Activated naive CD4-positive, alpha-beta T cell treated with anti-CD3 and anti-CD28 coated beads, Interleukin-2, amount 50 U/mL, for 24 hours (primary cell): ENCODE results near the gene CFAP77.
A peak's percentile ranks its signal among the peaks of the same experiment; 100 is the strongest.

Experiments
- H3K27ac Mint-ChIP-seq: one replicate; pipeline ENCODE4 v1.8.0; 2021; ENCODE audit warnings: mild to moderate bottlenecking, mixed read lengths
- H3K27me3 Mint-ChIP-seq: one replicate; pipeline ENCODE4 v1.8.0; 2021; ENCODE audit warnings: mixed read lengths
- H3K36me3 Mint-ChIP-seq: one replicate; pipeline ENCODE4 v1.8.0; 2021; ENCODE audit warnings: mixed read lengths
- H3K4me1 Mint-ChIP-seq: one replicate; pipeline ENCODE4 v1.8.0; 2021; ENCODE audit warnings: mixed read lengths
- H3K4me3 Mint-ChIP-seq: one replicate; pipeline ENCODE4 v1.8.0; 2021; ENCODE audit warnings: mild to moderate bottlenecking, mixed read lengths
- H3K9me3 Mint-ChIP-seq: one replicate; pipeline ENCODE4 v1.8.0; 2021; ENCODE audit warnings: mixed read lengths

CFAP77 gene

GRCh38 chr9:132391449-132391848 lies 18.6 kb upstream of the CFAP77 start:
- no peaks in the 10 kb centered on the region for H3K9me3 Mint-ChIP-seq
- H3K4me1 Mint-ChIP-seq = no peaks in the 10 kb centered on the region
- H3K36me3 Mint-ChIP-seq = peaks cover 3% of the 10 kb centered on the region
- H3K27me3 Mint-ChIP-seq = no peaks in the 10 kb centered on the region
- no peak overlapping the region for H3K27ac Mint-ChIP-seq
- H3K4me3 Mint-ChIP-seq = no peak overlapping the region

GRCh38 chr9:132395560-132395959 lies 14.5 kb upstream of the CFAP77 start:
- no peak overlapping the region for H3K27ac Mint-ChIP-seq
- H3K9me3 Mint-ChIP-seq = no peaks in the 10 kb centered on the region
- H3K4me3 Mint-ChIP-seq = no peak overlapping the region
- H3K27me3 Mint-ChIP-seq = no peaks in the 10 kb centered on the region
- peaks cover 5% of the 10 kb centered on the region for H3K36me3 Mint-ChIP-seq
- no peaks in the 10 kb centered on the region for H3K4me1 Mint-ChIP-seq

- Mint-ChIP-seq H3K27ac (no peak overlapping the region), H3K27me3 (no peaks in the 10 kb centered on the region), H3K9me3 (no peaks in the 10 kb centered on the region), H3K36me3 (peaks cover 31% of the 10 kb centered on the region), H3K4me3 (no peak overlapping the region), H3K4me1 (peaks cover 46% of the 10 kb centered on the region)
These were observed 8.2 kb upstream of the CFAP77 start for GRCh38 chr9:132401824-132402223.

- H3K9me3 Mint-ChIP-seq = no peaks in the 10 kb centered on the region
- H3K27ac Mint-ChIP-seq = peak overlapping the region; percentile 93
- peaks cover 26% of the 10 kb centered on the region for H3K36me3 Mint-ChIP-seq
- H3K4me3 Mint-ChIP-seq = peak overlapping the region; percentile 88
- H3K4me1 Mint-ChIP-seq = peaks cover 54% of the 10 kb centered on the region
- no peaks in the 10 kb centered on the region for H3K27me3 Mint-ChIP-seq
These were observed 5.7 kb upstream of the CFAP77 start for GRCh38 chr9:132404228-132404881.

GRCh38 chr9:132406554-132407122 lies 3.4 kb upstream of the CFAP77 start, which contains the start of gene TTF1:
Gene TTF1 (minus strand): TSS chr9:132406840. CDS start chr9:132402821, 4,019 bp downstream.
- Mint-ChIP-seq H3K27me3 (peaks cover 5% of the 10 kb centered on the region), H3K4me3 (peak within 1 kb of the TSS; percentile 88), H3K27ac (peak within 1 kb of the TSS; percentile 93), H3K36me3 (peaks cover 22% of the 10 kb centered on the region), H3K4me1 (peaks cover 61% of the 10 kb centered on the region), H3K9me3 (no peaks in the 10 kb centered on the region)

GRCh38 chr9:132407196-132407595 lies 2.8 kb upstream of the CFAP77 start:
- peak overlapping the region; percentile 88 for H3K4me3 Mint-ChIP-seq
- H3K4me1 Mint-ChIP-seq = peaks cover 60% of the 10 kb centered on the region
- no peaks in the 10 kb centered on the region for H3K9me3 Mint-ChIP-seq
- H3K36me3 Mint-ChIP-seq = peaks cover 16% of the 10 kb centered on the region
- peaks cover 9% of the 10 kb centered on the region for H3K27me3 Mint-ChIP-seq
- H3K27ac Mint-ChIP-seq = peak overlapping the region; percentile 93

- H3K27me3 Mint-ChIP-seq = peaks cover 15% of the 10 kb centered on the region
- H3K27ac Mint-ChIP-seq = peak overlapping the region; percentile 19
- peaks cover 57% of the 10 kb centered on the region for H3K4me1 Mint-ChIP-seq
- H3K9me3 Mint-ChIP-seq = no peaks in the 10 kb centered on the region
- H3K4me3 Mint-ChIP-seq = no peak overlapping the region
- peaks cover 11% of the 10 kb centered on the region for H3K36me3 Mint-ChIP-seq
These were observed 1.5 kb upstream of the CFAP77 start for GRCh38 chr9:132408521-132408920.

- H3K9me3 Mint-ChIP-seq = no peaks in the 10 kb centered on the region
- H3K27me3 Mint-ChIP-seq = peaks cover 31% of the 10 kb centered on the region
- peak overlapping the region; percentile 76 for H3K4me3 Mint-ChIP-seq
- H3K27ac Mint-ChIP-seq = no peak overlapping the region
- peaks cover 3% of the 10 kb centered on the region for H3K36me3 Mint-ChIP-seq
- H3K4me1 Mint-ChIP-seq = peaks cover 38% of the 10 kb centered on the region
These were observed 631 bp downstream of the CFAP77 start for GRCh38 chr9:132410642-132411041.

GRCh38 chr9:132411091-132411508 lies 1.1 kb downstream of the CFAP77 start:
- Mint-ChIP-seq H3K27ac (no peak overlapping the region), H3K36me3 (peaks cover 3% of the 10 kb centered on the region), H3K9me3 (no peaks in the 10 kb centered on the region), H3K4me1 (peaks cover 33% of the 10 kb centered on the region), H3K27me3 (peaks cover 31% of the 10 kb centered on the region), H3K4me3 (peak overlapping the region; percentile 76)

GRCh38 chr9:132412089-132412488 lies 2.1 kb downstream of the CFAP77 start:
- H3K27ac Mint-ChIP-seq = no peak overlapping the region
- no peaks in the 10 kb centered on the region for H3K36me3 Mint-ChIP-seq
- H3K27me3 Mint-ChIP-seq = peaks cover 31% of the 10 kb centered on the region
- H3K9me3 Mint-ChIP-seq = no peaks in the 10 kb centered on the region
- H3K4me3 Mint-ChIP-seq = peak overlapping the region; percentile 11
- peaks cover 28% of the 10 kb centered on the region for H3K4me1 Mint-ChIP-seq

- H3K27ac Mint-ChIP-seq = peak overlapping the region; percentile 41
- H3K4me3 Mint-ChIP-seq = no peak overlapping the region
- H3K9me3 Mint-ChIP-seq = no peaks in the 10 kb centered on the region
- peaks cover 43% of the 10 kb centered on the region for H3K27me3 Mint-ChIP-seq
- no peaks in the 10 kb centered on the region for H3K36me3 Mint-ChIP-seq
- H3K4me1 Mint-ChIP-seq = peaks cover 23% of the 10 kb centered on the region
These were observed 3.9 kb downstream of the CFAP77 start for GRCh38 chr9:132413926-132414325.

- Mint-ChIP-seq H3K4me3 (no peak overlapping the region), H3K36me3 (no peaks in the 10 kb centered on the region), H3K4me1 (peaks cover 23% of the 10 kb centered on the region), H3K27me3 (peaks cover 47% of the 10 kb centered on the region), H3K27ac (no peak overlapping the region), H3K9me3 (no peaks in the 10 kb centered on the region)
These were observed 4.7 kb downstream of the CFAP77 start for GRCh38 chr9:132414731-132415130.

GRCh38 chr9:132415181-132415580 lies 5.2 kb downstream of the CFAP77 start:
- H3K27me3 Mint-ChIP-seq = peaks cover 47% of the 10 kb centered on the region
- no peaks in the 10 kb centered on the region for H3K36me3 Mint-ChIP-seq
- H3K4me3 Mint-ChIP-seq = no peak overlapping the region
- H3K27ac Mint-ChIP-seq = no peak overlapping the region
- no peaks in the 10 kb centered on the region for H3K9me3 Mint-ChIP-seq
- peaks cover 23% of the 10 kb centered on the region for H3K4me1 Mint-ChIP-seq

- Mint-ChIP-seq H3K36me3 (no peaks in the 10 kb centered on the region), H3K4me3 (no peak overlapping the region), H3K27me3 (peaks cover 36% of the 10 kb centered on the region), H3K9me3 (no peaks in the 10 kb centered on the region), H3K27ac (no peak overlapping the region), H3K4me1 (no peaks in the 10 kb centered on the region)
These were observed 8.8 kb downstream of the CFAP77 start for GRCh38 chr9:132418726-132419363.

- Mint-ChIP-seq H3K4me3 (no peak overlapping the region), H3K4me1 (no peaks in the 10 kb centered on the region), H3K9me3 (no peaks in the 10 kb centered on the region), H3K27me3 (peaks cover 33% of the 10 kb centered on the region), H3K27ac (no peak overlapping the region), H3K36me3 (no peaks in the 10 kb centered on the region)
These were observed 12.6 kb downstream of the CFAP77 start for GRCh38 chr9:132422574-132422973.

- H3K36me3 Mint-ChIP-seq = no peaks in the 10 kb centered on the region
- H3K9me3 Mint-ChIP-seq = no peaks in the 10 kb centered on the region
- no peaks in the 10 kb centered on the region for H3K4me1 Mint-ChIP-seq
- peaks cover 27% of the 10 kb centered on the region for H3K27me3 Mint-ChIP-seq
- H3K27ac Mint-ChIP-seq = no peak overlapping the region
- no peak overlapping the region for H3K4me3 Mint-ChIP-seq
These were observed 13.5 kb downstream of the CFAP77 start for GRCh38 chr9:132423503-132423902.
